ENCODE data around the gene GTSF1L. TPM values are rescaled to one million over a fixed set of nuclear protein-coding genes. Genes with fewer than 3 reads are reported as not detected.

Gene GTSF1L
- total RNA-seq, 4 donors from 2014 or later: not detected

DNA sequence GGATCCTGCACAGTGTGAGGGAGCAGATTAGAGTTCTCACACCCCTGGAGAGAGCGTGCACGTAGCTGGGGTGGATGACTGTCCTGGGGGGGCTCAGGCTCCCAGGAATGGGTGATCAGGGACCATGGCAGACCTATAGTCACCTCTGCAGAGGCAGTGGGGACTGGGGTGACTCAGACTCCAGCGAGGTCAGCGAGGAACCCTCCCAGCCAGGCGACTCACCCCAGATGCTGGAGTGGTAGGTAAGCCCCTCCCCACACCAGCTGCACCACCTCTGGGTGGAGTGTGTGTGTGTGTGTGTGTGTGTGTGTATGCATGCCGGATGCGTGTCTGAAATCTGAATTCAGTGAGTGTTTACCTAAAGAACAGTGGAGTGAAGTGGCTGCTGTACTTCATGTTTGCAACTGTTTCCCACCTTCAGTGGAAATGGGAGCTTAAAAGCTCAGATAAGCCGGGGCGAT is 17.4 kb upstream of the GTSF1L start:
- no peaks in the 10 kb centered on the region for H3K9me3 ChIP-seq
- TF ChIP-seq, protein P1, sequence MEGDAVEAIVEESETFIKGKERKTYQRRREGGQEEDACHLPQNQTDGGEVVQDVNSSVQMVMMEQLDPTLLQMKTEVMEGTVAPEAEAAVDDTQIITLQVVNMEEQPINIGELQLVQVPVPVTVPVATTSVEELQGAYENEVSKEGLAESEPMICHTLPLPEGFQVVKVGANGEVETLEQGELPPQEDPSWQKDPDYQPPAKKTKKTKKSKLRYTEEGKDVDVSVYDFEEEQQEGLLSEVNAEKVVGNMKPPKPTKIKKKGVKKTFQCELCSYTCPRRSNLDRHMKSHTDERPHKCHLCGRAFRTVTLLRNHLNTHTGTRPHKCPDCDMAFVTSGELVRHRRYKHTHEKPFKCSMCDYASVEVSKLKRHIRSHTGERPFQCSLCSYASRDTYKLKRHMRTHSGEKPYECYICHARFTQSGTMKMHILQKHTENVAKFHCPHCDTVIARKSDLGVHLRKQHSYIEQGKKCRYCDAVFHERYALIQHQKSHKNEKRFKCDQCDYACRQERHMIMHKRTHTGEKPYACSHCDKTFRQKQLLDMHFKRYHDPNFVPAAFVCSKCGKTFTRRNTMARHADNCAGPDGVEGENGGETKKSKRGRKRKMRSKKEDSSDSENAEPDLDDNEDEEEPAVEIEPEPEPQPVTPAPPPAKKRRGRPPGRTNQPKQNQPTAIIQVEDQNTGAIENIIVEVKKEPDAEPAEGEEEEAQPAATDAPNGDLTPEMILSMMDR (IDR thresholded peaks at IDR 0.05): no peak
- TF ChIP-seq POLR2AphosphoS5 (IDR thresholded peaks at IDR 0.05): no peak
- no peak for TF ChIP-seq POLR2A (IDR thresholded peaks at IDR 0.05; ENCODE audit: low read depth)
- TF ChIP-seq EP300 (IDR thresholded peaks at IDR 0.05): no peak
- H3K36me3 ChIP-seq: no peaks in the 10 kb centered on the region
- intact Hi-C loops (cut with DNase I): no loop called here
- no peak for DNase-seq (ENCODE audit: extremely low spot score)
- H3K4me3 ChIP-seq: no peak overlapping the region
- peaks cover 0 to 29% (median 0%) of the 10 kb centered on the region in 4 donors for H3K27me3 ChIP-seq
- H3K27ac ChIP-seq (replicated peaks in 1 of 4): no peak overlapping the region
- H3K4me1 ChIP-seq: no peaks in the 10 kb centered on the region
- WGBS: 63% methylated on average over 4 of the region's 9 CpGs

DNA sequence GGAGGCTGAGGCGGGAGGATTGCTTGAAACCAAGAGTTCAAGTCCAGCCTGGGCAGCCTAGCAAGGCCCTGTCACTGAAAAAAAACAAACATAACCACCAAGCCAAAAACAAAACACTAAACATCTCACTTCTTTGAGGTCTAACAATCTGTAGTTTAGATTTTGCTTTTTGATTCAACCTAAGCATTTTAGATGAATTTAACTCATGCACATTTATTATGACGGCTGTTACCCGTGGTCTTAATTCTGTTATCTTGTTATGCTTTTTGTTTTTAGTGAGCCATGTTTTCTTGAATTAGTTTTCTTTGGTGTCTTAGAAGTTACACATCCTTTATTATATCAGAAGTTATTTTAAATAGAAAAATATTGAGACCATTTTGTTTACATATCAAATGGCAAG is 13.8 kb upstream of the GTSF1L start:
- H3K4me3 ChIP-seq: no peak overlapping the region
- TF ChIP-seq, protein P1 (IDR thresholded peaks at IDR 0.05): no peak
- TF ChIP-seq POLR2A (IDR thresholded peaks at IDR 0.05; ENCODE audit: low read depth): no peak
- no peak for TF ChIP-seq POLR2AphosphoS5 (IDR thresholded peaks at IDR 0.05)
- TF ChIP-seq EP300 (IDR thresholded peaks at IDR 0.05): no peak
- intact Hi-C loops (cut with DNase I): no loop called here
- WGBS: 93% methylated on average over 3 of the region's 3 CpGs
- H3K4me1 ChIP-seq: no peaks in the 10 kb centered on the region
- peaks cover 0 to 26% (median 0%) of the 10 kb centered on the region in 4 donors for H3K27me3 ChIP-seq
- H3K27ac ChIP-seq (replicated peaks in 1 of 4): no peak overlapping the region
- no peaks in the 10 kb centered on the region for H3K9me3 ChIP-seq
- no peaks in the 10 kb centered on the region for H3K36me3 ChIP-seq
- no peak for DNase-seq (ENCODE audit: extremely low spot score)

DNA sequence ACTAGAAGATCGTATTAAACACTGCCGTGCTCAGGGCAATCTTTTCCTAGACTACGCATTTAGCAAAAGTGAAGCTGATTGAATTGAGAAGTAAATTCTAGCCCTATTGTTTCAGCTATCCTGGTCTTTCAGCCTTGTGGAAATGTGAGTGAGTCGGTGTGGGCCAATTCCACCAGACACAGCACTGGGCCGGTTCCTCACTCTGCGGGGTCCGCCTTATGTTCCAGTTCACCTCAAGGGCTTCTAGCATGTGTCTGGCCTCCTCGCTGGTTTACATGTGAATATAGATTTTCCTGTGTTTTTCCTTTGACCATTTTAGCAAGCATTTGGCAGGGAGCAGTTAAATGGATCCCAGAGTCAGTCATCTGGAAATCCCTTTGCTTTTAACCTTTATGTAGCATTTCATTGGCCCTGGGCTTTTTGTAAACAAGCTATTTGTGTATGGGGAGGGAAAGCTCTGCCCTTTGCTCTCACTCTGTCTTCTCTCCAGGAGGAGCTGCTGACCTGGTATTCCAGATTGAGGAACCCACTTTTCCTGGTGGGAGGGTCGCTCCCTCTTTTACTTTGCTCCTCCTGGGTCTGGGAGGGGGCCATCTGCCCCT is 12.4 kb upstream of the GTSF1L start:
- Histone ChIP-seq H3K4me3 (no peak overlapping the region), H3K27me3 (peaks cover 0 to 18% (median 0%) of the 10 kb centered on the region in 4 donors), H3K27ac (replicated peaks in 1 of 4) (no peak overlapping the region), H3K36me3 (no peaks in the 10 kb centered on the region), H3K9me3 (no peaks in the 10 kb centered on the region), H3K4me1 (no peaks in the 10 kb centered on the region)
- TF ChIP-seq EP300 (IDR thresholded peaks at IDR 0.05) (no peak), POLR2AphosphoS5 (IDR thresholded peaks at IDR 0.05) (no peak)
- 91% methylated on average over 9 of the region's 9 CpGs for WGBS
- intact Hi-C loops (cut with DNase I): no loop called here
- no peak for DNase-seq (ENCODE audit: extremely low spot score)

DNA sequence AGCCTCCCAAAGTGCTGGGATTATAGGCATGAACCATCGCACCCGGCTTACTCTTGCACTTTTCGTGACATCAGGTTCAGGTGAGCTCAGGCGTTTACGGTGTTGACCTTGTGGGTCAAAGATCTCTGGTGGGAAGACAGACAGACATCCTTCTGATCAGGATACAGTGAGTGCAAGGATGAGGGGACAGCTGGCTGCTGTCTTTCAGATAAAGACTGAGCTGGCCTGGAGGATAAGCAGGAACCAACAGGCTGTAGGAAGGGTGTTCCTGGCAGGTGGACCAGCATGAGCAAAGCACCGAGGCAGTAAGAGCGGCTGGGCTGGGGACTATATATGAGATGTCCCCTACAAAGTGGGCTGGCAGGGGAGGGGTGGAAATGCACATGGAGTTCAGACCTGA is 11.1 kb upstream of the GTSF1L start:
- H3K36me3 ChIP-seq: no peaks in the 10 kb centered on the region
- 95% methylated on average over 7 of the region's 7 CpGs for WGBS
- TF ChIP-seq, protein P1 (IDR thresholded peaks at IDR 0.05): no peak
- no peak for DNase-seq (ENCODE audit: extremely low spot score)
- no peaks in the 10 kb centered on the region for H3K9me3 ChIP-seq
- no peaks in the 10 kb centered on the region for H3K4me1 ChIP-seq
- peaks cover 0 to 8% (median 0%) of the 10 kb centered on the region in 4 donors for H3K27me3 ChIP-seq
- intact Hi-C loops (cut with DNase I): no loop called here
- H3K4me3 ChIP-seq: no peak overlapping the region
- H3K27ac ChIP-seq (replicated peaks in 1 of 4): no peak overlapping the region

DNA sequence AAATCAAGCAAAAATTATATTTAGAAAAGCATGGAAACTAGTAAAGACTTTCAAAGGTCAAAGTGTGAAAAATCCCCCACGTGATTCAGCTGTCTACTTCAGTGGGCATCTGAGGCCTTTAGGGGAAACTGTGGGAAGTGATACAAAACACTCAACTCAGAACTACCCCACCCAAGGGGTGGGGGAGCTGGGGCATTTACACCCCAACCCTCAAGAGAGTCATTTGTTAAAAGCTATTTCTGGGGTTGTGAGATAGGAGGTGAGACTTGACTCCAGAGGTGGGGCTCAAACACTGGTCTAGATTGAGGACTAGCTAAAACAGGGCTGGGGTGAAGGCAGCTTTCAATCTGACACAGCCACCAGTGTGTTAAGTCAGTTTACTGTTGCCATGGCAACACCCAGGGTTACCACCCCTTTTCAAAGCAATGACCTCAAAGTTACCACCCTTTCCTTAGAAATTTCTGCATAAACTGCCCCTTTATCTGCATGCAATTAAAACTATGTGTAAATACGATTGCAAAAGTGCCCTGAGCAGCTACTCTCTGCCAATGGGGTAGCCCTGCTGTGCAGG is 9.9 kb upstream of the GTSF1L start:
- DNase-seq (ENCODE audit: extremely low spot score): no peak
- WGBS: 71% methylated on average over 2 of the region's 2 CpGs

More for the DNA sequence above, 9.9 kb upstream of the GTSF1L start:
- H3K4me1 ChIP-seq: no peaks in the 10 kb centered on the region
- H3K27ac ChIP-seq (replicated peaks in 1 of 4): no peak overlapping the region
- TF ChIP-seq EP300 (IDR thresholded peaks at IDR 0.05): no peak
- TF ChIP-seq POLR2A (IDR thresholded peaks at IDR 0.05; ENCODE audit: low read depth): no peak
- TF ChIP-seq, protein P1 (IDR thresholded peaks at IDR 0.05): no peak
- TF ChIP-seq POLR2AphosphoS5 (IDR thresholded peaks at IDR 0.05): no peak
- intact Hi-C loops (cut with DNase I): no loop called here
- peaks cover 0 to 12% (median 0%) of the 10 kb centered on the region in 4 donors for H3K27me3 ChIP-seq
- H3K36me3 ChIP-seq: no peaks in the 10 kb centered on the region
- H3K4me3 ChIP-seq: no peak overlapping the region
- no peaks in the 10 kb centered on the region for H3K9me3 ChIP-seq
